Vagina (tissue), 2 donors: Measurements from ENCODE around the gene NCKAP1. TPM values are rescaled to one million over a fixed set of nuclear protein-coding genes. Genes with fewer than 3 reads are reported as not detected.
"Not testable (repeated sequence)": the region's sequence is repeated elsewhere in the genome, so short reads cannot be mapped to it uniquely, and the experiment has no call there.

Experiments
- DNase-seq, 2 donors: peaks; one replicate each; pipeline ENCODE4 v3.0.0-alpha.2; 2017; ENCODE audit errors: extremely low spot score in 2 of 2
- H3K27ac ChIP-seq: fragments of 200-600 bp; sonication (generic); one replicate; pipeline ENCODE4 v1.5.1; 2019
- H3K27me3 ChIP-seq: fragments of 200-600 bp; sonication (generic); one replicate; pipeline ENCODE4 v1.5.1; 2019
- H3K36me3 ChIP-seq, 2 donors: fragments of 200-600 bp; sonication (generic); one replicate each; pipeline ENCODE4 v1.5.1; 2017 to 2019
- H3K4me1 ChIP-seq: fragments of 200-600 bp; sonication (generic); one replicate; pipeline ENCODE4 v1.5.1; 2019
- H3K4me3 ChIP-seq, 2 donors: fragments of 200-600 bp; sonication (generic); 1 replicate in 1 of 2; 2 replicates in 1 of 2; pipeline ENCODE4 v1.5.1; 2016 to 2019
- H3K9me3 ChIP-seq: fragments of 200-600 bp; sonication (generic); one replicate; pipeline ENCODE4 v1.5.1; 2019
- CTCF ChIP-seq, 3 experiments: fragments of 450-650 bp in 2 of 3; fragments of 200-600 bp in 1 of 3; sonication (generic) in 1 of 3; IDR thresholded peaks; one replicate each; pipeline ENCODE4 v1.5.1; 2017 to 2019; ENCODE audit warnings: antibody characterized with exemption in 3 of 3, mild to moderate bottlenecking in 2 of 3, moderate library complexity in 2 of 3
- POLR2A ChIP-seq, 2 donors: fragments of 450-650 bp; IDR thresholded peaks; one replicate each; pipeline ENCODE4 v1.6.1; 2017; ENCODE audit warnings: antibody characterized with exemption in 2 of 2, mild to moderate bottlenecking in 2 of 2, moderate library complexity in 2 of 2
- POLR2AphosphoS5 ChIP-seq, 2 donors: sonication (generic); formaldehyde crosslinking; IDR thresholded peaks; one replicate each; pipeline ENCODE4 v1.9.0; 2017; ENCODE audit warnings: antibody characterized with exemption in 2 of 2, mild to moderate bottlenecking in 2 of 2, low read depth in 1 of 2; ENCODE audit not compliant: insufficient read depth in 1 of 2
- intact Hi-C: fragments of 100-400 bp; cut with DNase I; formaldehyde crosslinking; loops from one replicate; pipeline ENCODE4 v1.15.1; 2023
- total RNA-seq: library from RNA; depleted of rRNA; stranded (reverse); fragments of >200 nt; gene quantifications from one replicate; pipeline ENCODE4 v1.2.3, GENCODE V29; 2016

The NCKAP1 gene
- total RNA-seq, 1 donor from 2014 or later, result 135 TPM

GRCh38 chr2:182970486-182970885, 67.8 kb downstream of the NCKAP1 start:
- H3K27me3 ChIP-seq, result no peaks in the 10 kb centered on the region
- TF ChIP-seq CTCF (IDR thresholded peaks at IDR 0.05) (no peak), POLR2A (IDR thresholded peaks at IDR 0.05) (no peak), POLR2AphosphoS5 (IDR thresholded peaks at IDR 0.05; ENCODE audit: insufficient read depth in 1 of 2, low read depth in 1 of 2) (peak in 1 of 2 donors; percentile 11)
- DNase-seq, result no peak
- no peak overlapping the region for H3K4me3 ChIP-seq
- H3K9me3 ChIP-seq, result no peaks in the 10 kb centered on the region
- intact Hi-C loops, result no loop called here
- no peak overlapping the region for H3K27ac ChIP-seq
- H3K36me3 ChIP-seq, result peaks cover 0 to 30% of the 10 kb centered on the region in 2 donors
- H3K4me1 ChIP-seq, result no peaks in the 10 kb centered on the region

GRCh38 chr2:182968493-182968892, 69.8 kb downstream of the NCKAP1 start:
- intact Hi-C loops, result no loop called here
- Histone ChIP-seq H3K27me3 (no peaks in the 10 kb centered on the region), H3K4me1 (no peaks in the 10 kb centered on the region), H3K27ac (no peak overlapping the region), H3K9me3 (no peaks in the 10 kb centered on the region), H3K36me3 (peaks cover 0 to 30% of the 10 kb centered on the region in 2 donors), H3K4me3 (no peak overlapping the region)
- no peak for DNase-seq
- TF ChIP-seq CTCF (IDR thresholded peaks at IDR 0.05) (no peak), POLR2AphosphoS5 (IDR thresholded peaks at IDR 0.05; ENCODE audit: insufficient read depth in 1 of 2, low read depth in 1 of 2) (no peak), POLR2A (IDR thresholded peaks at IDR 0.05) (no peak)

- H3K9me3 ChIP-seq, H3K4me1 ChIP-seq, DNase-seq, H3K27me3 ChIP-seq, intact Hi-C loops, H3K4me3 ChIP-seq, H3K27ac ChIP-seq: not testable (repeated sequence)
- H3K36me3 ChIP-seq, result peaks cover 0 to 33% of the 10 kb centered on the region in 2 donors
These were observed 71.9 kb downstream of the NCKAP1 start for GRCh38 chr2:182966356-182966755.

GRCh38 chr2:182962641-182963040, 75.6 kb downstream of the NCKAP1 start:
- peaks cover 0 to 34% of the 10 kb centered on the region in 2 donors for H3K36me3 ChIP-seq
- TF ChIP-seq POLR2AphosphoS5 (IDR thresholded peaks at IDR 0.05; ENCODE audit: insufficient read depth in 1 of 2, low read depth in 1 of 2), result no peak
- no peak for TF ChIP-seq POLR2A (IDR thresholded peaks at IDR 0.05)
- no peak for TF ChIP-seq CTCF (IDR thresholded peaks at IDR 0.05)
- intact Hi-C loops, result no loop called here

GRCh38 chr2:182960869-182961268, 77.4 kb downstream of the NCKAP1 start:
- H3K36me3 ChIP-seq, result peaks cover 0 to 37% of the 10 kb centered on the region in 2 donors
- intact Hi-C loops, H3K27me3 ChIP-seq, H3K9me3 ChIP-seq, DNase-seq, H3K4me1 ChIP-seq, H3K4me3 ChIP-seq, H3K27ac ChIP-seq: not testable (repeated sequence)

More at GRCh38 chr2:182962641-182963040, 75.6 kb downstream of the NCKAP1 start:
- Histone ChIP-seq H3K27ac (no peak overlapping the region), H3K27me3 (no peaks in the 10 kb centered on the region), H3K4me3 (no peak overlapping the region), H3K9me3 (no peaks in the 10 kb centered on the region), H3K4me1 (no peaks in the 10 kb centered on the region)
- DNase-seq, result no peak

- DNase-seq, result no peak
- H3K4me1 ChIP-seq, result no peaks in the 10 kb centered on the region
- peaks cover 5 to 46% of the 10 kb centered on the region in 2 donors for H3K36me3 ChIP-seq
- H3K27ac ChIP-seq, result no peak overlapping the region
- no peak overlapping the region for H3K4me3 ChIP-seq
- no peak for TF ChIP-seq POLR2A (IDR thresholded peaks at IDR 0.05)
- no peak for TF ChIP-seq CTCF (IDR thresholded peaks at IDR 0.05)
- TF ChIP-seq POLR2AphosphoS5 (IDR thresholded peaks at IDR 0.05; ENCODE audit: insufficient read depth in 1 of 2, low read depth in 1 of 2), result no peak
- no peaks in the 10 kb centered on the region for H3K9me3 ChIP-seq
- intact Hi-C loops, result no loop called here
- no peaks in the 10 kb centered on the region for H3K27me3 ChIP-seq
These were observed 83.5 kb downstream of the NCKAP1 start for GRCh38 chr2:182954789-182955188.
